GM19438 (cell line): Measurements from ENCODE around the gene ARMH1.
"Not testable (repeated sequence)": the region's sequence is repeated elsewhere in the genome, so short reads cannot be mapped to it uniquely, and the experiment has no call there.

Experiments used
- ATAC-seq: cut with Tn5 transposase; IDR thresholded peaks from one replicate; pipeline ENCODE4 v1.9.1; 2021; ENCODE audit warnings: low read depth; ENCODE audit not compliant: unreplicated experiment

Gene ARMH1

GRCh38 chr1:44718091-44718490 is 43.6 kb downstream of the ARMH1 start:
- ATAC-seq, result no peak

GRCh38 chr1:44719318-44719717 is 44.8 kb downstream of the ARMH1 start:
- ATAC-seq, result no peak

- no peak for ATAC-seq
Measured at GRCh38 chr1:44720281-44720680, 45.8 kb downstream of the ARMH1 start.

GRCh38 chr1:44721485-44722361 is 47.2 kb downstream of the ARMH1 start:
- peak; percentile 61 for ATAC-seq

GRCh38 chr1:44723064-44723463 is 48.5 kb downstream of the ARMH1 start:
- no peak for ATAC-seq

- no peak for ATAC-seq
Measured at GRCh38 chr1:44723496-44724295, 49.2 kb downstream of the ARMH1 start.

- no peak for ATAC-seq
Measured at GRCh38 chr1:44724296-44724954, 49.9 kb downstream of the ARMH1 start.

GRCh38 chr1:44724955-44725698 is 50.6 kb downstream of the ARMH1 start:
- no peak for ATAC-seq

- ATAC-seq, result peak; percentile 52
Measured at GRCh38 chr1:44730741-44731512, 56.4 kb downstream of the ARMH1 start, which contains the start of gene RNU5D-1. Gene RNU5D-1 (minus strand): TSS chr1:44731170.

GRCh38 chr1:44733365-44733764 is 58.9 kb downstream of the ARMH1 start:
- ATAC-seq, result no peak

GRCh38 chr1:44733784-44734183 is 59.3 kb downstream of the ARMH1 start:
- no peak for ATAC-seq

GRCh38 chr1:44735992-44736391 is 61.5 kb downstream of the ARMH1 start:
- ATAC-seq, result no peak

GRCh38 chr1:44738953-44739306 is 64.4 kb downstream of the ARMH1 start:
- ATAC-seq, result not testable (repeated sequence)

- peak; percentile 97 for ATAC-seq
Measured at GRCh38 chr1:44739307-44740178, 65.0 kb downstream of the ARMH1 start, which contains the start of gene KIF2C. Gene KIF2C (plus strand): TSS chr1:44739837. CDS start chr1:44739933, 96 bp downstream.

- ATAC-seq, result no peak
Measured at GRCh38 chr1:44740179-44740617, 65.7 kb downstream of the ARMH1 start.

- no peak for ATAC-seq
Measured at GRCh38 chr1:44743211-44743610, 68.7 kb downstream of the ARMH1 start.

- no peak for ATAC-seq
Measured at GRCh38 chr1:44747878-44748277, 73.4 kb downstream of the ARMH1 start.

GRCh38 chr1:44757420-44757819 is 82.9 kb downstream of the ARMH1 start:
- ATAC-seq, result no peak

GRCh38 chr1:44759077-44759476 is 84.6 kb downstream of the ARMH1 start:
- ATAC-seq, result no peak
